GM12891 (cell line): Measurements from ENCODE around the gene FOXD2.

ENCODE experiments used
- POLR2A ChIP-seq: IDR thresholded peaks from 2 replicates; pipeline ENCODE4 v1.6.1; 2011; ENCODE audit warnings: low read depth, low read length, control low read depth
- POU2F2 ChIP-seq: IDR thresholded peaks from 2 replicates; pipeline ENCODE4 v1.6.1; 2011; ENCODE audit warnings: low read depth, mild to moderate bottlenecking, control low read depth, low read length, moderate library complexity

- TF ChIP-seq POU2F2, result no peak
- no peak for TF ChIP-seq POLR2A
Measured at GRCh38 chr1:47474278-47475193, 36.7 kb downstream of the FOXD2 start.
